Liver (tissue), 9 donors: ENCODE results near the gene MYO18A. TPM values are rescaled to one million over a fixed set of nuclear protein-coding genes. Genes with fewer than 3 reads are reported as not detected.

ENCODE experiments used
- DNase-seq: peaks from one replicate; pipeline ENCODE4 v3.0.0-alpha.2; 2017; ENCODE audit warnings: low spot score
- H3K27ac ChIP-seq, 2 donors: one replicate each; pipeline ENCODE4 v1.7.0; 2013; ENCODE audit warnings: inconsistent platforms in 2 of 2, low read length in 2 of 2, control low read depth in 1 of 2, low read depth in 1 of 2, mild to moderate bottlenecking in 1 of 2
- H3K27me3 ChIP-seq, 4 donors: one replicate each; pipeline versions ENCODE4 v1.6.1 to v1.7.0; 2013; ENCODE audit warnings: low read length in 3 of 4, inconsistent platforms in 1 of 4, mild to moderate bottlenecking in 1 of 4, moderate library complexity in 1 of 4; ENCODE audit not compliant: control insufficient read depth in 4 of 4, insufficient read depth in 4 of 4
- H3K36me3 ChIP-seq, 4 donors: one replicate each; pipeline versions ENCODE4 v1.6.1 to v1.7.0; 2013; ENCODE audit warnings: low read length in 3 of 4, mild to moderate bottlenecking in 3 of 4, low read depth in 1 of 4, moderate library complexity in 1 of 4; ENCODE audit not compliant: control insufficient read depth in 4 of 4, insufficient read depth in 3 of 4
- H3K4me1 ChIP-seq, 4 donors: one replicate each; pipeline versions ENCODE4 v1.6.1 to v1.7.0; 2013; ENCODE audit warnings: low read length in 3 of 4, mild to moderate bottlenecking in 3 of 4, moderate library complexity in 1 of 4; ENCODE audit not compliant: control insufficient read depth in 4 of 4, insufficient read depth in 4 of 4
- H3K4me3 ChIP-seq, 3 donors: one replicate each; pipeline versions ENCODE4 v1.6.1 to v1.7.0; 2013; ENCODE audit warnings: low read length in 3 of 3, control low read depth in 1 of 3, low read depth in 1 of 3, mild to moderate bottlenecking in 1 of 3
- H3K9ac ChIP-seq, 2 donors: one replicate each; pipeline ENCODE4 v1.7.0; 2013; ENCODE audit warnings: low read length in 2 of 2, mild to moderate bottlenecking in 2 of 2, moderate library complexity in 2 of 2, control low read depth in 1 of 2, low read depth in 1 of 2
- H3K9me3 ChIP-seq, 4 donors: one replicate each; pipeline versions ENCODE4 v1.6.1 to v1.7.0; 2013; ENCODE audit warnings: low read length in 3 of 4; ENCODE audit not compliant: control insufficient read depth in 4 of 4
- ATF3 ChIP-seq: IDR thresholded peaks from 2 replicates; pipeline ENCODE4 v1.6.1; 2016; ENCODE audit warnings: antibody characterized with exemption
- EGR1 ChIP-seq, 2 donors: IDR thresholded peaks; 2 replicates each; pipeline ENCODE4 v1.6.1; 2016 to 2018; ENCODE audit warnings: antibody characterized with exemption in 2 of 2, low read depth in 2 of 2
- FOXA1 ChIP-seq: IDR thresholded peaks from 2 replicates; pipeline ENCODE4 v1.6.1; 2016; ENCODE audit warnings: antibody characterized with exemption
- FOXA2 ChIP-seq: IDR thresholded peaks from 2 replicates; pipeline ENCODE4 v1.6.1; 2016; ENCODE audit warnings: antibody characterized with exemption
- GABPA ChIP-seq, 2 donors: IDR thresholded peaks in 1 of 2; conservative IDR thresholded peaks in 1 of 2; 2 replicates each; pipeline ENCODE4 v1.6.1; 2016; ENCODE audit warnings: antibody characterized with exemption in 2 of 2, mild to moderate bottlenecking in 1 of 2, moderate library complexity in 1 of 2
- HNF4A ChIP-seq, 2 donors: conservative IDR thresholded peaks; 2 replicates each; pipeline ENCODE4 v1.6.1; 2016; ENCODE audit warnings: antibody characterized with exemption in 2 of 2, mild to moderate bottlenecking in 2 of 2
- HNF4G ChIP-seq: IDR thresholded peaks from 2 replicates; pipeline ENCODE4 v1.6.1; 2016; ENCODE audit warnings: antibody characterized with exemption
- JUND ChIP-seq, 2 donors: IDR thresholded peaks; 2 replicates each; pipeline ENCODE4 v1.6.1; 2016; ENCODE audit warnings: antibody characterized with exemption in 2 of 2
- MAX ChIP-seq: IDR thresholded peaks from 2 replicates; pipeline ENCODE4 v1.6.1; 2016; ENCODE audit warnings: antibody characterized with exemption
- NR2F2 ChIP-seq: IDR thresholded peaks from 2 replicates; pipeline ENCODE4 v1.6.1; 2016; ENCODE audit warnings: antibody characterized with exemption
- RAD21 ChIP-seq, 2 donors: IDR thresholded peaks; 2 replicates each; pipeline ENCODE4 v1.6.1; 2016; ENCODE audit warnings: antibody characterized with exemption in 2 of 2, mild to moderate bottlenecking in 2 of 2
- RXRA ChIP-seq, 2 donors: IDR thresholded peaks; 2 replicates each; pipeline ENCODE4 v1.6.1; 2017 to 2018; ENCODE audit warnings: antibody characterized with exemption in 2 of 2, mild to moderate bottlenecking in 1 of 2
- SP1 ChIP-seq: IDR thresholded peaks from 2 replicates; pipeline ENCODE4 v1.6.1; 2018; ENCODE audit warnings: antibody characterized with exemption, mild to moderate bottlenecking
- TAF1 ChIP-seq: conservative IDR thresholded peaks from 2 replicates; pipeline ENCODE4 v1.6.1; 2016; ENCODE audit warnings: antibody characterized with exemption, mild to moderate bottlenecking
- YY1 ChIP-seq: IDR thresholded peaks from 2 replicates; pipeline ENCODE4 v1.6.1; 2016; ENCODE audit warnings: antibody characterized with exemption, mild to moderate bottlenecking
- ZBTB33 ChIP-seq: IDR thresholded peaks from 2 replicates; pipeline ENCODE4 v1.6.1; 2016; ENCODE audit warnings: antibody characterized with exemption
- WGBS: extraction: QIAGEN DNeasy Blood & Tissue Kit; methylation state at CpG from one replicate; pipeline ENCODE4 v1.1.7; 2013; 5-methylcytosine and 5-hydroxymethylcytosine counted together
- polyA plus RNA-seq, 2 donors: library from polyadenylated mRNA; stranded (reverse) in 1 of 2; unstranded in 1 of 2; fragments of 200-250 nt in 1 of 2; fragments of >200 nt in 1 of 2; fragmentation: Nextera tagmentation in 1 of 2; extraction: Ambion mirVana in 1 of 2; gene quantifications; one replicate each; pipeline versions ENCODE4 v1.2.1 to v1.2.3, GENCODE V29; 2013 to 2015
- total RNA-seq, 2 donors: library from RNA; depleted of rRNA; stranded (reverse); fragments of >200 nt; gene quantifications; one replicate each; pipeline ENCODE4 v1.2.3, GENCODE V29; 2014
- TF ChIP-seq, protein P1 (sequence below): IDR thresholded peaks from 2 replicates; pipeline ENCODE4 v1.6.1; 2016; ENCODE audit warnings: antibody characterized with exemption, mild to moderate bottlenecking
- TF ChIP-seq, protein P2 (sequence below): fragments of 150-350 bp; IDR thresholded peaks from 2 replicates; pipeline ENCODE4 v1.5.1; 2017; ENCODE audit warnings: improper control_type of control experiment, low read depth, low read length; ENCODE audit not compliant: missing input control
- donor health status: healthy.
- donor health status: healthy.
- donor health status: healthy.
- donor health status: healthy.
- donor health status: healthy.

MYO18A gene
- total and polyA plus RNA-seq, 4 donors = 26.3 to 81.6 (median 37.3) TPM

DNA sequence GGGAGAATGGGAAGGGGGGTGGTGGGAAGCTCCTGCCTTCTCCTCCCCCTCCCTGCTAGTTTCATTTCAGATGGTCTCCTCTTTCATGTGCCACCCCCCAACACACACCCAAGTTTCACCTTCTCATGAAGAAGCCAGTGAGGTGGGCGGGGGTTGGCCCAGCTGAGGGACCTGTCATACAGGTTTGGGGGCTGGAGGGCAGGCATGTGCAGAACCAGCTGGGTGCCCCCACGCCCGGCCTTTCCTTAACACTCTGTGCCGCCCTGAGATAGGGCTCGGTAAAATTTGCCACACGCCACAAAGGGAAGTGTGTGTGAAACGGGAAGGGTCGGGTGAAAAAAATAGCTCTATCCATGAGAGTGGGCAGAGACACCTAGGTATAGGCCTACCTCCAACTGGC lies 79.9 kb downstream of the MYO18A start:
- 90% methylated on average over 8 of the region's 8 CpGs for WGBS
- no peak overlapping the region for H3K4me3 ChIP-seq
- TF ChIP-seq GABPA (IDR thresholded peaks at IDR 0.05 in 1 of 2, conservative IDR thresholded peaks at IDR 0.05 in 1 of 2) (no peak), ATF3 (no peak), RXRA (IDR thresholded peaks at IDR 0.05) (no peak), FOXA2 (no peak), HNF4G (no peak), SP1 (no peak), ZBTB33 (no peak), NR2F2 (no peak), TAF1 (no peak), HNF4A (conservative IDR thresholded peaks at IDR 0.05) (no peak), JUND (IDR thresholded peaks at IDR 0.05) (no peak), FOXA1 (no peak), RAD21 (IDR thresholded peaks at IDR 0.05) (no peak), YY1 (no peak), MAX (no peak), EGR1 (IDR thresholded peaks at IDR 0.05; ENCODE audit: low read depth in 2 of 2) (no peak)
- TF ChIP-seq, protein P1, sequence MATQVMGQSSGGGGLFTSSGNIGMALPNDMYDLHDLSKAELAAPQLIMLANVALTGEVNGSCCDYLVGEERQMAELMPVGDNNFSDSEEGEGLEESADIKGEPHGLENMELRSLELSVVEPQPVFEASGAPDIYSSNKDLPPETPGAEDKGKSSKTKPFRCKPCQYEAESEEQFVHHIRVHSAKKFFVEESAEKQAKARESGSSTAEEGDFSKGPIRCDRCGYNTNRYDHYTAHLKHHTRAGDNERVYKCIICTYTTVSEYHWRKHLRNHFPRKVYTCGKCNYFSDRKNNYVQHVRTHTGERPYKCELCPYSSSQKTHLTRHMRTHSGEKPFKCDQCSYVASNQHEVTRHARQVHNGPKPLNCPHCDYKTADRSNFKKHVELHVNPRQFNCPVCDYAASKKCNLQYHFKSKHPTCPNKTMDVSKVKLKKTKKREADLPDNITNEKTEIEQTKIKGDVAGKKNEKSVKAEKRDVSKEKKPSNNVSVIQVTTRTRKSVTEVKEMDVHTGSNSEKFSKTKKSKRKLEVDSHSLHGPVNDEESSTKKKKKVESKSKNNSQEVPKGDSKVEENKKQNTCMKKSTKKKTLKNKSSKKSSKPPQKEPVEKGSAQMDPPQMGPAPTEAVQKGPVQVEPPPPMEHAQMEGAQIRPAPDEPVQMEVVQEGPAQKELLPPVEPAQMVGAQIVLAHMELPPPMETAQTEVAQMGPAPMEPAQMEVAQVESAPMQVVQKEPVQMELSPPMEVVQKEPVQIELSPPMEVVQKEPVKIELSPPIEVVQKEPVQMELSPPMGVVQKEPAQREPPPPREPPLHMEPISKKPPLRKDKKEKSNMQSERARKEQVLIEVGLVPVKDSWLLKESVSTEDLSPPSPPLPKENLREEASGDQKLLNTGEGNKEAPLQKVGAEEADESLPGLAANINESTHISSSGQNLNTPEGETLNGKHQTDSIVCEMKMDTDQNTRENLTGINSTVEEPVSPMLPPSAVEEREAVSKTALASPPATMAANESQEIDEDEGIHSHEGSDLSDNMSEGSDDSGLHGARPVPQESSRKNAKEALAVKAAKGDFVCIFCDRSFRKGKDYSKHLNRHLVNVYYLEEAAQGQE = no peak
- TF ChIP-seq, protein P2, sequence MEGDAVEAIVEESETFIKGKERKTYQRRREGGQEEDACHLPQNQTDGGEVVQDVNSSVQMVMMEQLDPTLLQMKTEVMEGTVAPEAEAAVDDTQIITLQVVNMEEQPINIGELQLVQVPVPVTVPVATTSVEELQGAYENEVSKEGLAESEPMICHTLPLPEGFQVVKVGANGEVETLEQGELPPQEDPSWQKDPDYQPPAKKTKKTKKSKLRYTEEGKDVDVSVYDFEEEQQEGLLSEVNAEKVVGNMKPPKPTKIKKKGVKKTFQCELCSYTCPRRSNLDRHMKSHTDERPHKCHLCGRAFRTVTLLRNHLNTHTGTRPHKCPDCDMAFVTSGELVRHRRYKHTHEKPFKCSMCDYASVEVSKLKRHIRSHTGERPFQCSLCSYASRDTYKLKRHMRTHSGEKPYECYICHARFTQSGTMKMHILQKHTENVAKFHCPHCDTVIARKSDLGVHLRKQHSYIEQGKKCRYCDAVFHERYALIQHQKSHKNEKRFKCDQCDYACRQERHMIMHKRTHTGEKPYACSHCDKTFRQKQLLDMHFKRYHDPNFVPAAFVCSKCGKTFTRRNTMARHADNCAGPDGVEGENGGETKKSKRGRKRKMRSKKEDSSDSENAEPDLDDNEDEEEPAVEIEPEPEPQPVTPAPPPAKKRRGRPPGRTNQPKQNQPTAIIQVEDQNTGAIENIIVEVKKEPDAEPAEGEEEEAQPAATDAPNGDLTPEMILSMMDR = no peak
- no peak overlapping the region for H3K27ac ChIP-seq
- H3K36me3 ChIP-seq = peaks cover 27 to 90% (median 66%) of the 10 kb centered on the region in 4 donors
- no peak for DNase-seq
- no peaks in the 10 kb centered on the region for H3K4me1 ChIP-seq
- H3K9me3 ChIP-seq = no peaks in the 10 kb centered on the region
- no peaks in the 10 kb centered on the region for H3K27me3 ChIP-seq
- no peak overlapping the region for H3K9ac ChIP-seq
